Suprapubic skin (tissue), 4 donors: ENCODE data around the gene TM4SF20. TPM values are rescaled to one million over a fixed set of nuclear protein-coding genes. Genes with fewer than 3 reads are reported as not detected.

Experiments used
- DNase-seq, 2 donors: peaks; one replicate each; pipeline ENCODE4 v3.0.0-alpha.2; 2019; ENCODE audit warnings: low spot score in 2 of 2
- H3K27ac ChIP-seq: fragments of 200-600 bp; sonication (generic); one replicate; pipeline ENCODE4 v1.5.1; 2019
- H3K27me3 ChIP-seq: fragments of 200-600 bp; sonication (generic); one replicate; pipeline ENCODE4 v1.5.1; 2019
- H3K36me3 ChIP-seq: fragments of 200-600 bp; sonication (generic); one replicate; pipeline ENCODE4 v1.5.1; 2019
- H3K4me1 ChIP-seq: fragments of 200-600 bp; sonication (generic); one replicate; pipeline ENCODE4 v1.5.1; 2019
- H3K4me3 ChIP-seq: fragments of 200-600 bp; sonication (generic); one replicate; pipeline ENCODE4 v1.5.1; 2019; ENCODE audit warnings: mild to moderate bottlenecking
- H3K9me3 ChIP-seq: fragments of 200-600 bp; sonication (generic); one replicate; pipeline ENCODE4 v1.5.1; 2019
- EP300 ChIP-seq: sonication (generic); formaldehyde crosslinking; IDR thresholded peaks from one replicate; pipeline ENCODE4 v1.6.1; 2017; ENCODE audit warnings: antibody characterized with exemption
- POLR2A ChIP-seq, 2 donors: fragments of 450-650 bp; IDR thresholded peaks; one replicate each; pipeline ENCODE4 v1.6.1; 2017; ENCODE audit warnings: antibody characterized with exemption in 2 of 2, mild to moderate bottlenecking in 2 of 2, moderate library complexity in 2 of 2
- POLR2AphosphoS5 ChIP-seq, 3 donors: sonication (generic); formaldehyde crosslinking; IDR thresholded peaks; one replicate each; pipeline ENCODE4 v1.6.1; 2017; ENCODE audit warnings: antibody characterized with exemption in 3 of 3
- WGBS: methylation state at CpG from one replicate; pipeline ENCODE4 v1.1.5; 2018; 5-methylcytosine and 5-hydroxymethylcytosine counted together
- total RNA-seq, 4 donors: library from RNA; depleted of rRNA; stranded (reverse); fragments of >200 nt; gene quantifications; one replicate each; pipeline ENCODE4 v1.1.0, GENCODE V29; 2016
- TF ChIP-seq, protein P1 (sequence below), 2 donors: fragments of 200-600 bp in 1 of 2; fragments of 450-650 bp in 1 of 2; sonication (generic) in 1 of 2; IDR thresholded peaks; one replicate each; pipeline ENCODE4 v1.5.1; 2016 to 2019; ENCODE audit warnings: antibody characterized with exemption in 2 of 2, mild to moderate bottlenecking in 1 of 2, moderate library complexity in 1 of 2

The TM4SF20 gene
- total RNA-seq, 4 donors from 2014 or later, result 0.42 TPM; not detected in 3

DNA sequence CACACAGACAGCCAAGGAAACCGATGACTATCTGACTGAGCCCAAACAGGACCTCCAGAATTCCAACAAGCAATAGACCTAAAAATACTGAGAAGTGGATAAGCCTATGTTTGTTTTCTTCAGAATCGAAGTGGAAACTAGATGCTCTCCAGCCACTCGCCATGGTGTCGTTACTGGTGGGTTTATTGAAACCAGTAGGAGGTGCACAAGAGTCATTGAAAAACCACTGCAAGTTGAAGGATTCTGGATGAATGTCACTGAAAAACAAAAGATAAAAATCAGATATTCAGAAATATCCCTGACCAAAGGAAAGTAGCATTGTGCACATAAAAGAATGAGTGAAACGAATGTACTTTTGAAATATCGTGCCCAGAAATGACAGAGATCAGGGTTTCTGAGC, 15.3 kb downstream of the TM4SF20 start:
- Histone ChIP-seq H3K9me3 (no peaks in the 10 kb centered on the region), H3K27ac (no peak overlapping the region), H3K27me3 (no peaks in the 10 kb centered on the region), H3K4me3 (no peak overlapping the region), H3K36me3 (peaks cover 13% of the 10 kb centered on the region), H3K4me1 (peaks cover 13% of the 10 kb centered on the region)
- no peak for DNase-seq
- TF ChIP-seq EP300 (no peak), POLR2AphosphoS5 (IDR thresholded peaks at IDR 0.05) (no peak), POLR2A (IDR thresholded peaks at IDR 0.05) (no peak)
- TF ChIP-seq, protein P1, sequence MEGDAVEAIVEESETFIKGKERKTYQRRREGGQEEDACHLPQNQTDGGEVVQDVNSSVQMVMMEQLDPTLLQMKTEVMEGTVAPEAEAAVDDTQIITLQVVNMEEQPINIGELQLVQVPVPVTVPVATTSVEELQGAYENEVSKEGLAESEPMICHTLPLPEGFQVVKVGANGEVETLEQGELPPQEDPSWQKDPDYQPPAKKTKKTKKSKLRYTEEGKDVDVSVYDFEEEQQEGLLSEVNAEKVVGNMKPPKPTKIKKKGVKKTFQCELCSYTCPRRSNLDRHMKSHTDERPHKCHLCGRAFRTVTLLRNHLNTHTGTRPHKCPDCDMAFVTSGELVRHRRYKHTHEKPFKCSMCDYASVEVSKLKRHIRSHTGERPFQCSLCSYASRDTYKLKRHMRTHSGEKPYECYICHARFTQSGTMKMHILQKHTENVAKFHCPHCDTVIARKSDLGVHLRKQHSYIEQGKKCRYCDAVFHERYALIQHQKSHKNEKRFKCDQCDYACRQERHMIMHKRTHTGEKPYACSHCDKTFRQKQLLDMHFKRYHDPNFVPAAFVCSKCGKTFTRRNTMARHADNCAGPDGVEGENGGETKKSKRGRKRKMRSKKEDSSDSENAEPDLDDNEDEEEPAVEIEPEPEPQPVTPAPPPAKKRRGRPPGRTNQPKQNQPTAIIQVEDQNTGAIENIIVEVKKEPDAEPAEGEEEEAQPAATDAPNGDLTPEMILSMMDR (IDR thresholded peaks at IDR 0.05), result no peak
- WGBS, result 87% methylated on average over 6 of the region's 6 CpGs

DNA sequence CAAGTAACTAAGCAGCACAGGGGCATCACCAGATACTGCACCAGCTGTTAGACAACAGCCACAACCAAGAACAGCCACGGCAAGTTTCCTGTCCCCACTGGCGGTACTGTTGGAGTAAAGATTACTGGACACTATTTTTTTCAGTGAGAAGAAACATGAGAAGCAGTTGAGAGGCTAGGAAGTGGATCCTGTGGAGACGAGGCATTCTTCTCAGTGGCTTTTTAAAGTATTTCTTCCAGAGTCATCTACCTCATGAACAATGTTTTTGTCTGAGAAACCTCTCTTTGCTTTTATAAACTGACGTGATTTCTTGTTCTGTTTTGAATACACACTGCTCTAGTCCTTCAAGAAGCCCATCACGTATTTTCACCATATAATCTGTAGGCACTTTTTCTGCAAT, 18.8 kb downstream of the TM4SF20 start:
- no peak for DNase-seq
- no peak overlapping the region for H3K4me3 ChIP-seq
- peaks cover 44% of the 10 kb centered on the region for H3K36me3 ChIP-seq
- no peaks in the 10 kb centered on the region for H3K4me1 ChIP-seq
- 92% methylated on average over 5 of the region's 5 CpGs for WGBS
- H3K27ac ChIP-seq, result no peak overlapping the region
- TF ChIP-seq POLR2A (IDR thresholded peaks at IDR 0.05), result no peak
- TF ChIP-seq, protein P1 (IDR thresholded peaks at IDR 0.05), result no peak
- no peak for TF ChIP-seq POLR2AphosphoS5 (IDR thresholded peaks at IDR 0.05)
- no peak for TF ChIP-seq EP300
- no peaks in the 10 kb centered on the region for H3K9me3 ChIP-seq
- H3K27me3 ChIP-seq, result no peaks in the 10 kb centered on the region

- no peak overlapping the region for H3K27ac ChIP-seq
- TF ChIP-seq POLR2A (IDR thresholded peaks at IDR 0.05) (no peak), EP300 (no peak)
- TF ChIP-seq, protein P1 (IDR thresholded peaks at IDR 0.05), result no peak
- WGBS, result 64% methylated on average over 4 of the region's 4 CpGs
- H3K9me3 ChIP-seq, result no peaks in the 10 kb centered on the region
- DNase-seq, result no peak
- H3K27me3 ChIP-seq, result no peaks in the 10 kb centered on the region
- H3K4me1 ChIP-seq, result no peaks in the 10 kb centered on the region
- H3K4me3 ChIP-seq, result no peak overlapping the region
- peaks cover 37% of the 10 kb centered on the region for H3K36me3 ChIP-seq
These were observed 27.5 kb downstream of the TM4SF20 start for GRCh38 chr2:227351639-227352038.

DNA sequence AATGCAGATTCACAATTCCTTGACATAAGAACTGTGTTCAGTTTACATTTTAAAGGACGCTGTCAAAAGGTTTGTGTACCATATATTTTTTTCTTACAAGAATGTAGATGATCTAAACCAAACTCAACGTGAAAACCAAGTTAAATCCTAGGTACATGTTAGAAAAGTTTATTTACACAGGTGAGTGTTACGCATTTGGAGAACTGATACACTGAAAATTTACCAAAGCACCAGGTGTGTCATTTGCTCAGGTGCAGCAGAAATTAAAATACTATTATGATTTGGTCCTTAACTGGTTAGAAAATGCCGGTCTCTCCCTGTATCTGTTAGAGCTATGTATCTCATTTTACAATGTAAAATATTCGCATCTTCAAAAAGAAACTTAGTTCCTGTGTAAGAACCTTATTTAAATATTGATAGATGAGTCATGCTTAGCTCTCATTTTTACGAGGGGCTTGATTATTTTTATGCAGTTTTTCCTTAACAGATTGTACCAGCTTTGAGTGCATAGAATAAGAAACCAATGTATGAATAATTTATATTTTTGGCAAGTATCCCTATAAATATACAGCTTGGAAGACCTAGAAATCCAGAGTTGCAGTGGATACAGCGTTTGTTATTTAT, 29.0 kb downstream of the TM4SF20 start:
- Histone ChIP-seq H3K27ac (no peak overlapping the region), H3K4me1 (no peaks in the 10 kb centered on the region), H3K27me3 (no peaks in the 10 kb centered on the region), H3K9me3 (no peaks in the 10 kb centered on the region), H3K36me3 (peaks cover 26% of the 10 kb centered on the region), H3K4me3 (no peak overlapping the region)
- DNase-seq, result no peak
- WGBS, result 89% methylated on average over 7 of the region's 7 CpGs
- TF ChIP-seq, protein P1 (IDR thresholded peaks at IDR 0.05), result no peak
- TF ChIP-seq EP300 (no peak), POLR2A (IDR thresholded peaks at IDR 0.05) (no peak), POLR2AphosphoS5 (IDR thresholded peaks at IDR 0.05) (no peak)

GRCh38 chr2:227348324-227348723, 30.8 kb downstream of the TM4SF20 start:
- Histone ChIP-seq H3K4me3 (no peak overlapping the region), H3K9me3 (no peaks in the 10 kb centered on the region), H3K36me3 (peaks cover 27% of the 10 kb centered on the region), H3K4me1 (no peaks in the 10 kb centered on the region), H3K27ac (no peak overlapping the region), H3K27me3 (no peaks in the 10 kb centered on the region)
- WGBS, result 74% methylated on average over 2 of the region's 2 CpGs
- no peak for DNase-seq
- TF ChIP-seq EP300 (no peak), POLR2AphosphoS5 (IDR thresholded peaks at IDR 0.05) (no peak), POLR2A (IDR thresholded peaks at IDR 0.05) (no peak)
- TF ChIP-seq, protein P1 (IDR thresholded peaks at IDR 0.05), result no peak
